ENCODE data around the gene MON1B. TPM values are rescaled to one million over a fixed set of nuclear protein-coding genes. Genes with fewer than 3 reads are reported as not detected.

MON1B gene
- total RNA-seq, 1 experiment from 2014 or later, result 48.0 TPM

DNA sequence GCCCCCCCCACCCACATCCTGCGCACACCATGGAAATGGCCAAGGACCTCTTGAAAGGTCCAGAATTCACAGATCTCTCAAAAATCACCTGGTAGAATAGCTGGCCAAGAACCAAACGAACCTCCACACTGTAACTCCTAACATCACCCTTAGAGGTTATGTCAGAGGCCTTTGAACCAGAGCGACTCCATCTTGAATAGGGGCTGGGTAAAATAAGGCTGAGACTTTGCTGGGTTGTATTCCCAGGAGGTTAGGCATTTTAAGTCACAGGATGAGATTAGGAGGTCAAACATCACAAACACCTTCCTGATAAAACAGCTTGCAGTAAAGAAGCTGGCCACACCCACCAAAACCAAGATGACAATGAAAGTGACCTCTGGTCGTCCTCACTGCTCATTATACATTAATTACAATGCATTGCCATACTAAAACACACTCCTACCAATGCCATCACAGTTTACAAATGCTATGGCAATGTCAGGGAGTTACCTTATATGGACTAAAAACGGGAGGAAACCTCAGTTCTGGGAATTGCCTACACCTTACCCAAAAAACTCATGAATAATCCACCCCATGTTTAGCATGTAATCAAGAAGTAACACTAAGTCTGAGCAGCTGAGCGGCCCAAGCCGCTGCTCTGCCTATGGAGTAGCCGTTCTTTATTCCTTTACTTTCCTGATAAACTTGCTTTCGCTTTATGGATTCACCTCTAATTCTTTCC is 43.0 kb downstream of the MON1B start:
- Histone ChIP-seq H4K8ac (replicated peaks; ENCODE audit: insufficient read length, low read depth, low read length) (no peak overlapping the region), H2AFZ (ENCODE audit: low read length) (no peak overlapping the region), H3K27ac (ENCODE audit: insufficient read length, low read depth, low read length) (no peak overlapping the region), H4K91ac (ENCODE audit: insufficient read length, low read depth, low read length) (no peak overlapping the region), H2BK20ac (ENCODE audit: low read depth, low read length, poor library complexity, severe bottlenecking) (no peak overlapping the region), H4K5ac (ENCODE audit: insufficient read length, low read depth, low read length) (no peak overlapping the region), H3K4ac (ENCODE audit: low read depth, low read length) (no peak overlapping the region), H2BK12ac (ENCODE audit: insufficient read length, low read depth, low read length) (no peak overlapping the region), H2BK120ac (ENCODE audit: low read depth, low read length, poor library complexity, severe bottlenecking) (no peak overlapping the region), H3K79me1 (ENCODE audit: insufficient read depth, low read depth, low read length, poor library complexity, severe bottlenecking) (no peaks in the 10 kb centered on the region), H2BK5ac (ENCODE audit: insufficient read length, low read length) (no peak overlapping the region), H2BK15ac (ENCODE audit: low read depth, low read length) (no peak overlapping the region), H3K14ac (ENCODE audit: insufficient read depth, low read length) (no peak overlapping the region), H3K56ac (ENCODE audit: insufficient read length, low read depth, low read length) (no peak overlapping the region), H3K4me1 (ENCODE audit: insufficient read depth, low read length) (no peaks in the 10 kb centered on the region; the same call in 1 of the 2 replicates), H3K23ac (ENCODE audit: insufficient read length, low read depth, low read length) (no peak overlapping the region), H3T11ph (ENCODE audit: low read length) (no peak overlapping the region), H3K27me3 (ENCODE audit: insufficient read depth, low read length) (no peaks in the 10 kb centered on the region; the same call in 1 of the 2 replicates), H4K20me1 (ENCODE audit: control insufficient read depth, insufficient read depth, insufficient read length) (no peaks in the 10 kb centered on the region), H3K9me3 (ENCODE audit: control insufficient read depth, low read depth, low read length) (no peaks in the 10 kb centered on the region), H2AK5ac (ENCODE audit: insufficient read length, low read length) (no peak overlapping the region), H3K18ac (ENCODE audit: insufficient read length, low read depth, low read length) (no peak overlapping the region), H3K79me2 (ENCODE audit: insufficient read depth, low read length) (no peaks in the 10 kb centered on the region), H3K9ac (ENCODE audit: extremely low read depth, insufficient read length, low read length) (no peak overlapping the region), H3K4me2 (ENCODE audit: insufficient read depth, insufficient read length, low read length) (no peak overlapping the region), H3K23me2 (ENCODE audit: insufficient read length, low read depth, low read length, poor library complexity, severe bottlenecking) (no peaks in the 10 kb centered on the region)
- H3K9me3 Mint-ChIP-seq, result no peaks in the 10 kb centered on the region
- peaks cover 31 to 32% of the 10 kb centered on the region in 2 experiments for H3K4me1 Mint-ChIP-seq
- WGBS (ENCODE audit: extremely low coverage, insufficient read length, low lambda C conversion rate), result no CpG with 5 or more reads among the region's 9 CpGs
- peaks cover 6% of the 10 kb centered on the region for H3K27me3 Mint-ChIP-seq (ENCODE audit: low read depth)
- H3K27ac Mint-ChIP-seq, result no peak overlapping the region
- TF ChIP-seq CTCF (conservative IDR thresholded peaks at IDR 0.05), result no peak
- DNase-seq, result no peak
- no peaks in the 10 kb centered on the region for H3K36me3 Mint-ChIP-seq (ENCODE audit: insufficient read depth in 1 of 3, low read depth in 3 of 3)
- no peak overlapping the region for H3K4me3 Mint-ChIP-seq

All from H9 (cell line).